OCI-LY1 (cell line): Measurements from ENCODE around the gene ARPC2.

Source experiments
- H2AFZ ChIP-seq: fragments of 200-600 bp; sonication (generic), shearing (Covaris generic); 2 replicates; pipeline ENCODE4 v1.6.0; 2014; ENCODE audit warnings: antibody characterized with exemption, mild to moderate bottlenecking, low read length
- H3F3A ChIP-seq: fragments of 200-600 bp; sonication (generic), shearing (Covaris generic); 2 replicates; pipeline ENCODE4 v1.6.0; 2014; ENCODE audit warnings: mild to moderate bottlenecking, antibody characterized with exemption, low read length, moderate library complexity; ENCODE audit not compliant: insufficient read depth
- H3K27ac ChIP-seq: fragments of 200-600 bp; sonication (generic); 2 replicates; pipeline ENCODE4 v1.5.1; 2014; ENCODE audit warnings: low read length, mixed run types, mild to moderate bottlenecking, low read depth; ENCODE audit not compliant: poor library complexity, severe bottlenecking
- H3K27me3 ChIP-seq: fragments of 200-600 bp; sonication (generic); 2 replicates; pipeline ENCODE4 v1.6.0; 2014; ENCODE audit warnings: antibody characterized with exemption, mild to moderate bottlenecking, low read length, moderate library complexity; ENCODE audit not compliant: insufficient read depth
- H3K36me3 ChIP-seq: fragments of 200-600 bp; sonication (generic); 2 replicates; pipeline ENCODE4 v1.6.1; 2014; ENCODE audit warnings: mild to moderate bottlenecking, antibody characterized with exemption, low read length, moderate library complexity, mixed read lengths; ENCODE audit not compliant: insufficient read depth
- H3K4me1 ChIP-seq: fragments of 200-600 bp; sonication (generic); 2 replicates; pipeline ENCODE4 v1.5.1; 2014; ENCODE audit warnings: mild to moderate bottlenecking, low read length, moderate library complexity; ENCODE audit not compliant: insufficient read depth, severe bottlenecking
- H3K4me2 ChIP-seq: fragments of 200-600 bp; sonication (generic), shearing (Covaris generic); 2 replicates; pipeline ENCODE4 v1.6.1; 2014; ENCODE audit warnings: low read length
- H3K4me3 ChIP-seq: fragments of 200-600 bp; sonication (generic); 2 replicates; pipeline ENCODE4 v1.5.1; 2014; ENCODE audit warnings: low read length, low read depth, mild to moderate bottlenecking, mixed read lengths; ENCODE audit not compliant: poor library complexity, severe bottlenecking
- H3K79me2 ChIP-seq: fragments of 200-600 bp; shearing (Covaris generic); 2 replicates; pipeline ENCODE4 v1.6.1; 2016; ENCODE audit warnings: mixed run types, low read length, mixed read lengths; ENCODE audit not compliant: insufficient read depth
- H3K9ac ChIP-seq: fragments of 200-600 bp; sonication (generic), shearing (Covaris generic); 2 replicates; pipeline ENCODE4 v1.6.1; 2014; ENCODE audit warnings: mild to moderate bottlenecking, low read length, mixed read lengths
- H3K9me2 ChIP-seq: fragments of 200-600 bp; sonication (generic), shearing (Covaris generic); 2 replicates; pipeline ENCODE4 v1.6.1; 2014; ENCODE audit warnings: low read depth, mild to moderate bottlenecking, low read length, mixed read lengths
- H3K9me3 ChIP-seq: fragments of 200-600 bp; shearing (Covaris generic); 2 replicates; pipeline ENCODE4 v1.6.1; 2014; ENCODE audit warnings: low read length, mixed read lengths
- H4K20me1 ChIP-seq: fragments of 200-600 bp; sonication (generic), shearing (Covaris generic); 2 replicates; pipeline ENCODE4 v1.6.0; 2016; ENCODE audit warnings: mild to moderate bottlenecking, low read length; ENCODE audit not compliant: insufficient read depth
- CTCF ChIP-seq: fragments of 200-600 bp; sonication (generic), shearing (Covaris generic); IDR thresholded peaks from 2 replicates; pipeline ENCODE4 v1.5.1; 2017; ENCODE audit warnings: mild to moderate bottlenecking, antibody characterized with exemption, low read length, moderate library complexity, mixed read lengths
- EZH2 ChIP-seq: fragments of 200-600 bp; sonication (generic), shearing (Covaris generic); IDR thresholded peaks from 2 replicates; pipeline ENCODE4 v1.8.0; 2017; ENCODE audit warnings: borderline replicate concordance, mixed run types, mild to moderate bottlenecking, antibody characterized with exemption, low read length, moderate library complexity, mixed read lengths

Gene ARPC2

GRCh38 chr2:218266316-218266979, 49.5 kb downstream of the ARPC2 start:
- Histone ChIP-seq H2AFZ (no peak overlapping the region), H3K27ac (no peak overlapping the region), H3K36me3 (peaks cover 35% of the 10 kb centered on the region), H4K20me1 (no peaks in the 10 kb centered on the region), H3K9me2 (no peaks in the 10 kb centered on the region), H3K9ac (no peak overlapping the region), H3K4me1 (peaks cover 13% of the 10 kb centered on the region), H3K79me2 (0 out of 2 replicates have a peak, but pooled peaks cover 2% of the 10 kb centered on the region), H3K9me3 (no peaks in the 10 kb centered on the region), H3K4me2 (no peak overlapping the region), H3K4me3 (no peak overlapping the region), H3K27me3 (no peaks in the 10 kb centered on the region), H3F3A (no peaks in the 10 kb centered on the region)
- TF ChIP-seq EZH2 (no peak), CTCF (no peak)

GRCh38 chr2:218267259-218267658, 50.3 kb downstream of the ARPC2 start:
- Histone ChIP-seq H3K27me3 (no peaks in the 10 kb centered on the region), H3K9me3 (no peaks in the 10 kb centered on the region), H3K4me1 (peaks cover 22% of the 10 kb centered on the region), H3K4me3 (no peak overlapping the region), H4K20me1 (no peaks in the 10 kb centered on the region), H3K4me2 (no peak overlapping the region), H3K79me2 (0 out of 2 replicates have a peak, but pooled peaks cover 2% of the 10 kb centered on the region), H3K27ac (no peak overlapping the region), H3K9me2 (no peaks in the 10 kb centered on the region), H3F3A (no peaks in the 10 kb centered on the region), H3K36me3 (peaks cover 35% of the 10 kb centered on the region), H3K9ac (no peak overlapping the region), H2AFZ (no peak overlapping the region)
- TF ChIP-seq EZH2 (no peak), CTCF (no peak)

- H3K36me3 ChIP-seq, result peaks cover 43% of the 10 kb centered on the region
- H3K27ac ChIP-seq, result peak within 1 kb of the TSS; percentile 17
These were observed 53.1 kb downstream of the ARPC2 start, which contains the start of the genes AAMP and PNKD for GRCh38 chr2:218269900-218270720. TSS of gene AAMP (minus strand) at chr2:218270137. CDS start at chr2:218270086, 51 bp downstream. TSS of gene PNKD (plus strand) at chr2:218270519. CDS start at chr2:218270536, 17 bp downstream.

More at GRCh38 chr2:218269900-218270720, 53.1 kb downstream of the ARPC2 start, which contains the start of the genes AAMP and PNKD:
- no peak within 1 kb of the TSS for H2AFZ ChIP-seq
- H3K4me1 ChIP-seq, result peaks cover 30% of the 10 kb centered on the region
- no peaks in the 10 kb centered on the region for H3F3A ChIP-seq
- no peaks in the 10 kb centered on the region for H3K27me3 ChIP-seq
- H3K4me3 ChIP-seq, result peak within 1 kb of the TSS; percentile 87
- 0 out of 2 replicates have a peak, but pooled peaks cover 2% of the 10 kb centered on the region for H3K79me2 ChIP-seq
- no peaks in the 10 kb centered on the region for H3K9me3 ChIP-seq
- H3K9ac ChIP-seq, result peak within 1 kb of the TSS; percentile 87
- TF ChIP-seq EZH2 (no peak), CTCF (no peak)
- H3K9me2 ChIP-seq, result no peaks in the 10 kb centered on the region
- peak within 1 kb of the TSS; percentile 80 for H3K4me2 ChIP-seq
- no peaks in the 10 kb centered on the region for H4K20me1 ChIP-seq
